ENCODE data around the gene PRTFDC1.

GRCh38 chr10:24800861-24801260 lies 151.5 kb downstream of the PRTFDC1 start:
- TF ChIP-seq, protein P1, sequence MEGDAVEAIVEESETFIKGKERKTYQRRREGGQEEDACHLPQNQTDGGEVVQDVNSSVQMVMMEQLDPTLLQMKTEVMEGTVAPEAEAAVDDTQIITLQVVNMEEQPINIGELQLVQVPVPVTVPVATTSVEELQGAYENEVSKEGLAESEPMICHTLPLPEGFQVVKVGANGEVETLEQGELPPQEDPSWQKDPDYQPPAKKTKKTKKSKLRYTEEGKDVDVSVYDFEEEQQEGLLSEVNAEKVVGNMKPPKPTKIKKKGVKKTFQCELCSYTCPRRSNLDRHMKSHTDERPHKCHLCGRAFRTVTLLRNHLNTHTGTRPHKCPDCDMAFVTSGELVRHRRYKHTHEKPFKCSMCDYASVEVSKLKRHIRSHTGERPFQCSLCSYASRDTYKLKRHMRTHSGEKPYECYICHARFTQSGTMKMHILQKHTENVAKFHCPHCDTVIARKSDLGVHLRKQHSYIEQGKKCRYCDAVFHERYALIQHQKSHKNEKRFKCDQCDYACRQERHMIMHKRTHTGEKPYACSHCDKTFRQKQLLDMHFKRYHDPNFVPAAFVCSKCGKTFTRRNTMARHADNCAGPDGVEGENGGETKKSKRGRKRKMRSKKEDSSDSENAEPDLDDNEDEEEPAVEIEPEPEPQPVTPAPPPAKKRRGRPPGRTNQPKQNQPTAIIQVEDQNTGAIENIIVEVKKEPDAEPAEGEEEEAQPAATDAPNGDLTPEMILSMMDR (IDR thresholded peaks at IDR 0.05): no peak
- no peak for TF ChIP-seq POLR2A (IDR thresholded peaks at IDR 0.05)
